Stimulated activated naive B cell treated with anti-CD40 and anti-IgM and Interleukin-4, amounts not matched to agents 10 μg/mL and 1 μg/mL and 100 μg/mL, for 72 hours (primary cell): ENCODE results near the gene BAIAP2.

Source experiments
- ATAC-seq, 2 donors: fragments of 150-1000 bp; cut with Tn5 transposase; replicated peaks; 2 replicates each; pipeline ENCODE4 v1.10.0; 2021; ENCODE audit warnings: moderate library complexity in 1 of 2
- DNase-seq: peaks from one replicate; pipeline ENCODE4 v3.0.0; 2021
- H3K27ac Mint-ChIP-seq: one replicate; pipeline ENCODE4 v1.8.0; 2022; ENCODE audit warnings: mild to moderate bottlenecking, mixed read lengths
- H3K27me3 Mint-ChIP-seq, 2 donors: one replicate each; pipeline ENCODE4 v1.8.0; 2022; ENCODE audit warnings: mixed read lengths in 2 of 2
- H3K36me3 Mint-ChIP-seq, 2 donors: one replicate each; pipeline ENCODE4 v1.8.0; 2022; ENCODE audit warnings: mixed read lengths in 2 of 2, mild to moderate bottlenecking in 1 of 2
- H3K4me1 Mint-ChIP-seq, 2 donors: one replicate each; pipeline ENCODE4 v1.8.0; 2022; ENCODE audit warnings: mixed read lengths in 2 of 2, mild to moderate bottlenecking in 1 of 2
- H3K4me3 Mint-ChIP-seq, 2 donors: one replicate each; pipeline ENCODE4 v1.8.0; 2022; ENCODE audit warnings: mild to moderate bottlenecking in 2 of 2, mixed read lengths in 2 of 2, moderate library complexity in 1 of 2
- H3K9me3 Mint-ChIP-seq, 2 donors: one replicate each; pipeline ENCODE4 v1.8.0; 2022; ENCODE audit warnings: mixed read lengths in 2 of 2, mild to moderate bottlenecking in 1 of 2

Gene BAIAP2

DNA sequence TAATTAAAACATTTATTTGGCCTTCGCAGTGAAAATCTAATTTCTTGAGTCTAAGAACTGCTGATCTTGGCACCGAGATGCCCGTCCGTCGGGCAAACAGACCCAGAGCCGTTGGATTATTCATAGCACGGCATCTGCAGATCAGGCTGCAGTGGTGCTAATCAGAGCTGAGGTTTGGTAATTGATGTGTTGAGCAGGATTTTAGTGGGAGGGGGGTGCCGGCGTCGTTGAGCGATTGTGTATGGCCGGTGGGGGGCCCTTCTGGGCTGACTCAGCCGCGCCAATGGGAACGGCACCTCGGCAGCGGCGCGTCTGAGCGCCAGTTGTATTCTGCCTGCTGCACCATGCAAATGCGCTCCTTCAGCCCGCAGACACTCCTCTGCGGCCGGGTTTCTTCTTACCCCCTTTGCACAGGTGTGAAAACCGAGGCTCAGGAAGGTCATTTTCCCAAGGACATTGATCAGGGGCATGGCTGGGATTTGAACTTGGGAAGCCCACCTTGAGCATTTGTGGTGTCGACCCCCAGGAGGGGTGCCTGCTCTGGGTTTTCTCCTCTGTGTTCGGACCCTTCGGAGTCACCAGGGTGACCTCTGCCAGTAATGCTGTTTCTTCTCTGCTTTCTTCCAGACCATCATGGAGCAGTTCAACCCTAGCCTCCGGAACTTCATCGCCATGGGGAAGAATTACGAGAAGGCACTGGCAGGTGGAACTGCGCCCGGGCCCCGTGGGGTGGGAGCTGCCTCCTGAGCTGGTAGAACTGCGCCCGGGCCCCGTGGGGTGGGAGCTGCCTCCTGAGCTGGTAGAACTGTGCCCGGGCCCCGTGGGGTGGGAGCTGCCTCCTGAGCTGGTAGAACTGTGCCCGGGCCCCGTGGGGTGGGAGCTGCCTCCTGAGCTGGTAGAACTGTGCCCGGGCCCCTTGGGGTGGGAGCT lies 18.4 kb downstream of the BAIAP2 start:
- H3K27ac Mint-ChIP-seq, result no peak overlapping the region
- peaks cover 12 to 21% of the 10 kb centered on the region in 2 donors for H3K4me1 Mint-ChIP-seq
- no peak overlapping the region for H3K4me3 Mint-ChIP-seq
- no peak for ATAC-seq
- H3K27me3 Mint-ChIP-seq, result peaks cover 0 to 4% of the 10 kb centered on the region in 2 donors
- no peaks in the 10 kb centered on the region for H3K36me3 Mint-ChIP-seq
- no peak for DNase-seq
- no peaks in the 10 kb centered on the region for H3K9me3 Mint-ChIP-seq

DNA sequence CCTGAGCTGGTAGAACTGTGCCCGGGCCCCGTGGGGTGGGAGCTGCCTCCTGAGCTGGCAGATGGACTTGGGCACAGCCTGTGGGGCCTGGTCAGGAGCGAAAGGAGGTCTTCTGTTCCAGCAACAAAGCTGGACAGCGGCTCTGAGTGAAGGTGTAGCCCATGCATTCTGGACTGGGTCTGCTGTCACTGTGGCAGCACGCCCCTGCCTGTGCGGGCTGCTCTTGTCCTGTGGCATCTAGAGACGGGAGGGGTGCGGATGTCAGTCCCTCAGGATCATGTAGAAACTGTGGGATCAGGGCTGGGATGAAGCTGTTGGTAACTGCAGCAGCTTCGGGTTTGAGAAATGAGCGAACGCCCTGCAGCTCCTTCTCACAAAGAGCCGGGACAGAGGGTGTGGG lies 19.4 kb downstream of the BAIAP2 start:
- no peak overlapping the region for H3K27ac Mint-ChIP-seq
- no peaks in the 10 kb centered on the region for H3K36me3 Mint-ChIP-seq
- no peaks in the 10 kb centered on the region for H3K27me3 Mint-ChIP-seq
- no peaks in the 10 kb centered on the region for H3K9me3 Mint-ChIP-seq
- H3K4me1 Mint-ChIP-seq, result peaks cover 6 to 12% of the 10 kb centered on the region in 2 donors
- ATAC-seq (no peak), DNase-seq (no peak)
- H3K4me3 Mint-ChIP-seq, result no peak overlapping the region

DNA sequence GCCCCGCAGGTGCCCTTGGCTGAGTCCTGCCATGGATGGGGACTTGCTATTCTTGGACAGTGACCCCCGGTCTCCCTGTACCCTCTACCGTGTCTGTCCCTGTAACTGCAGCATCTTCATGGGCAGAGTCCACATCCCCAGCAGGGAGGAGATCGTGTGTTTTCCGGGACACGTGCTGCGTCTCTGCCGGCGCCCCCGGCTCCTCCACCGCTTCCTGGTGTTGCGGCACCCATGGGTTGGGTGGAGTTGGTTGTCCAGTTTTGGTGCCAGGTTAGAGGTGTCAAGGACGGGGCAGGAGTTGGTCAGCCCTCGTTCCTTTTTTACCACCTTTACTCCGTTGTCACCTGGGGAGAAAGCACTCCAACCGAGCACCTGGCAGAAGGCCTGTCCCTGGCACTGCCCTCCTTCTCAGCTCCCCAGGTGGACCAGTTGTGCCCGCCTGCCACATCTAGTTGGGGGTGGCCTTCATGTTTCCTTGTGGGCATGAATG lies 20.0 kb downstream of the BAIAP2 start:
- Mint-ChIP-seq H3K27ac (no peak overlapping the region), H3K4me3 (no peak overlapping the region), H3K4me1 (peaks cover 3 to 6% of the 10 kb centered on the region in 2 donors), H3K27me3 (no peaks in the 10 kb centered on the region), H3K9me3 (no peaks in the 10 kb centered on the region), H3K36me3 (no peaks in the 10 kb centered on the region)
- ATAC-seq, result no peak
- DNase-seq, result no peak

DNA sequence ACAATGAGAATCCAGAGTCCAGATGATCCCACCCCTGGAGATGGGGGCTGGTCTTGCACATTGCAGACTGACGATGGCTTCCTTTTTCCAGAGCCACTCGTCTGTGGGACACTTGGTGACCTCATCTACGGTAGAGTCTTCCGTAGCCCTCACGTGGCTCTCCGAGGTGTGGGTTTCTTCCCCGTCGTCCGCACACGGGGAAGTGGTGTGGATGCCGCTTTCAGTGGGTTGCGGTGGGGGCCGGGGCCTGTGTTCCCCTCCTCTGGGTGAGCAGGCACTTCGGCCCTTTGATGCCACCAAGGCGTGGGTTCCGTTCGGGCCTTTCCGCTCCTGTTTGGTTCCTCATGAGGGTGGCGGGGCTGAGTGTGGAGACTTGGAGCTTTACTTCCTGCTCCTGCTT lies 21.4 kb downstream of the BAIAP2 start:
- no peak for ATAC-seq
- DNase-seq, result no peak
- H3K36me3 Mint-ChIP-seq, result no peaks in the 10 kb centered on the region
- H3K27me3 Mint-ChIP-seq, result no peaks in the 10 kb centered on the region
- no peaks in the 10 kb centered on the region for H3K9me3 Mint-ChIP-seq
- H3K4me1 Mint-ChIP-seq, result no peaks in the 10 kb centered on the region
- H3K4me3 Mint-ChIP-seq, result no peak overlapping the region
- no peak overlapping the region for H3K27ac Mint-ChIP-seq

DNA sequence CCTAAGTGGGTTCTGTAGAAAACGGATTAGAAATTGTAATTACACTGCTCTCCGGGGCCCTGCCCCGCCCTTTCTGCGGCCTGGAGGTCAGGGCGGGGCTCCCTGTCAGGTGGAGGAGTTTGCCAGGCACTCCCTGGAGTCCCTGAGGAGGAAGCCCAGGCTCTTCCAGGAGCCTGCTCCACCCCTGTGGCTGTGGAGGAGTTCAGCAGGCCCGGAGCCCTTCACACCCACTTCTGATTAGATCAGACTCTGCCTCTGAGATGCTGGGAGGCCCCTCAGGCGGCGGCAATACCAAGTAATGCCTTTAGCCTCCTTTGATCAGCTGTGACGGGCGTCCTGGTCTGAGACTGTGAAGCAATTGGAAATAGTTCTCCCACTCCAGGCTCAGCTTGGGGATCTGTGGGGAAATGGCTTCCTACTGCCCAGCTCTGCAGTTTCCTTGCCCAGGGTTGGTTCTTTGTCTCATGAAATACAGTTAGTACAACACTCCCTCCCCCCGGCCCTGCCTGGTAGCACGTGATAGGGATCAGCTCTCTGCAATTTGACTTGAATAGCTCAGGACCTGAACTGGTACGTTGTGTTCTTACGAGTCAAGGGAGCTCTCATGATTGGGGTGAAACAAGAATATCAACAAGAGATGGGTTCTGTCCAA lies 22.3 kb downstream of the BAIAP2 start:
- Mint-ChIP-seq H3K4me1 (no peaks in the 10 kb centered on the region), H3K27me3 (no peaks in the 10 kb centered on the region), H3K27ac (peak overlapping the region; percentile 9), H3K36me3 (peaks cover 0 to 2% of the 10 kb centered on the region in 2 donors), H3K4me3 (no peak overlapping the region), H3K9me3 (no peaks in the 10 kb centered on the region)
- DNase-seq (no peak), ATAC-seq (no peak)

DNA sequence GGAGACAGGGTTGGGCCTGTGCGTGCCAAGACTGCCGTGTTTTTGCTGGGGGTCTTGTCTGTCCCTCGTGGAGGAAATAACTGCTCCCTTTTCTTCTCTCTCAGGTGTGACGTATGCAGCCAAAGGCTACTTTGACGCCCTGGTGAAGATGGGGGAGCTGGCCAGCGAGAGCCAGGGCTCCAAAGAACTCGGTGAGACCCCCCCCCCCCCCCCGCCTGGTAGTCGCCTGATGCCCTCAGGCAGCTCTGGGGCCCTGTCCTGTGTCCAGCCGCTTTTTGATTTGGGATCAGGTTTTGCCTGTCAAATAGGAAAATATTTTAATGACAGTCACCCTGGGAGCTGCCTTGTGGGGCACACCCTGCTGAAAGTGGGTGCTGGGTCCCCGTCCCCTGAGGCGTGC lies 22.8 kb downstream of the BAIAP2 start:
- no peak for DNase-seq
- ATAC-seq, result no peak
- H3K4me3 Mint-ChIP-seq, result no peak overlapping the region
- H3K27me3 Mint-ChIP-seq, result no peaks in the 10 kb centered on the region
- peaks cover 0 to 2% of the 10 kb centered on the region in 2 donors for H3K36me3 Mint-ChIP-seq
- no peak overlapping the region for H3K27ac Mint-ChIP-seq
- no peaks in the 10 kb centered on the region for H3K4me1 Mint-ChIP-seq
- H3K9me3 Mint-ChIP-seq, result no peaks in the 10 kb centered on the region

DNA sequence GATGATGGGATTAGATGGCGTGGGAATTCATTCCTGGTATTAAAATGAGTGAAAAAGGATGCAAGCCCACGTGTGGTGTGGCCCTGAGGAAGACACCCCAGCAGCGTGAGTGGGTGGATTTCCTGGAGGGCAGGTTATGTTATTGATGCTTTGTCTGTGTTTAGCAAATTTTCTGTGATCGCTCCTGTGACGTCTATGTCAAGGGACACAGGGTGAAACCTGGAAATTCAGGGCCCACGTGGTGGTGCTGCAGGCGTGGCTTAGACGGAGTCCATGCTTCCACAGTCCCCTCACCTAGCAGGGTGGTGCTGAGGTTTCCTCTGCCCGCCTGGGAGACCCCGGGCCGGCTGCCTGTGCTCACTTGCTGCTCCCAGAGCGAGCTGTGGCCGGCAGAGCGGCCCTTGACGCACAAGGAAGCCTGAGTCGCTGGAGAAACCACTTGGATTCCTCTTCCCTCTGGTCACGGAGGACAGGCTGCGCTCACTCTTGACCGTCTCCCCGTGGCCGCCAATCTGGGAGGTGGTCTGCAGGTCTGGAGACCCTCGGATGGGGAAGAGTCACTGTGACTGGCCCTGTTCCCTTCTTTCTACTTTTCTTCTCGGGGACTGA lies 23.4 kb downstream of the BAIAP2 start:
- Mint-ChIP-seq H3K9me3 (no peaks in the 10 kb centered on the region), H3K36me3 (peaks cover 0 to 2% of the 10 kb centered on the region in 2 donors), H3K27ac (no peak overlapping the region), H3K4me1 (no peaks in the 10 kb centered on the region), H3K27me3 (no peaks in the 10 kb centered on the region), H3K4me3 (no peak overlapping the region)
- DNase-seq (no peak), ATAC-seq (no peak)

DNA sequence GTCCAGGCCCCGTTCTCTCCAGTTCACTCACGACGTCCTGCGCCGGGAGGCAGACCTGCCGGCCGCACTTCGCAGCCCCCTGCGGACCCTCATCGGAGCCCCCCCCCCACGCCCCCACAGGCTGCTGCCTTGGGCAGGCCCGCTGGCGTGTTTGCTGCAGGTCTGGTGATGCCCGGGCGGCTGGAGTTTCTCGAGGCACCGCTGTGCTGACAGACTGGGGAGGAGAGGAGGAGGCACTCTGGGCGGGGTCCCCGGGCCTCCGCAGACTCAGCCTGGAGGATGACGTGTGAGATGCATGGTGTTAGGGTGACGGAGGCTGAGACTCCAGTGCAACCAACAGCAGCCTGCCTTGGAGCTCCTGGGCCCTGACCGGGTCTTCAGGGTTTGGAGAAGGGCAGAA lies 24.1 kb downstream of the BAIAP2 start:
- Mint-ChIP-seq H3K36me3 (peaks cover 0 to 2% of the 10 kb centered on the region in 2 donors), H3K4me1 (peaks cover 0 to 4% of the 10 kb centered on the region in 2 donors), H3K4me3 (no peak overlapping the region), H3K27me3 (no peaks in the 10 kb centered on the region), H3K9me3 (no peaks in the 10 kb centered on the region), H3K27ac (peak overlapping the region; percentile 5)
- no peak for DNase-seq
- no peak for ATAC-seq

DNA sequence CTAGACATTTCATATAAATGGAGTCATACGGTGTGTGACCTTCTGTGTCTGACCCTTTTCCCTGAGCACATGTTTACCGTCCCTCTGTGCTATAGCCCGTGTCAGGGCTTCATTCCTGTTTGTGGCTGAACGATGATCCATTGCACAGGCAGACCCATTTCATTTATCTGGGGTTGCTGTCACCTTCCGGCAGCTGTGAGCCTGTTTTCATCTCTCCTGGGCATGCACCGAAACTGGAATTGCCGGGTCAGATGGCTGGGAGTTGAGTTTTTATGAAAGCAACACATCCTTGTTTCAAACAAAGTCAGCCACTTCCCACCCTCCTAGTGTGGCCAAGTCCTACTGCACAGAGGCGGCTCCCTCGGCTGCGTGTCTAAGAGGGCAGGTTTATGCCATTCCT lies 25.5 kb downstream of the BAIAP2 start:
- Mint-ChIP-seq H3K27ac (no peak overlapping the region), H3K36me3 (peaks cover 0 to 3% of the 10 kb centered on the region in 2 donors), H3K4me3 (no peak overlapping the region), H3K9me3 (no peaks in the 10 kb centered on the region), H3K27me3 (no peaks in the 10 kb centered on the region), H3K4me1 (peaks cover 0 to 7% of the 10 kb centered on the region in 2 donors)
- no peak for DNase-seq
- no peak for ATAC-seq

DNA sequence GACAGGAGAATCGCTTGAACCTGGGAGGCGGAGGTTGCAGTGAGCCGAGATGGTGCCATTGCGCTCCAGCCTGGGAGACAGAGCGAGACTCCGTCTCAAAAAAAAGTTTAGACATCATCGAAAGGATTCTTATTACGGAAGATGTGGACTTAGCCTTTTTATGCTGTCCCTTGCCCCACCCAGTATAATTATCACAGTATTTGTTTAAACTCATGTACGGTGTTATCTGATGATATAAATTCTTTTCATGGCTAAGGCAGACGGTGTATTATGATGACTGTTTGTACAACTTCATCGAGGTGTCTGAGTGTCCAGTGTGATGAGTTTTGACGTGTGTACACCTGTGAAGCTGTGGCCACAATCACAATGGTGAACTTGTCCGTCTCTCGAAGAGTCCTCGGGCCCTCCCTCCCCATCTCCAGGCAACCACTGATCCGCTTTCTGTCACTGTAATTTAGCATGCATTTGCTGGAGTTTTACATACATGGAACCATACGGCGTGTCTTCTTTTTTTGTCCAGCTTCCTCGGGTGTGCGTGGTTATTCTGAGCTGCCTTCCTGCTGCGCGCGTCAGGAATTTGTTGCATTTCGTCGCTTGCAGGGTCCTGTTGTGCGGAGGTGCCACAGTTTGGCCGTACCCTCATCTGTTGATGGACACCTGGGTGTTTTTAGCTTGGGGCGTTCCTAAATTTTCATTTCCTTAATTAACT lies 26.2 kb downstream of the BAIAP2 start:
- ATAC-seq (no peak), DNase-seq (no peak)
- Mint-ChIP-seq H3K9me3 (no peaks in the 10 kb centered on the region), H3K27ac (no peak overlapping the region), H3K4me3 (no peak overlapping the region), H3K36me3 (peaks cover 0 to 3% of the 10 kb centered on the region in 2 donors), H3K27me3 (no peaks in the 10 kb centered on the region), H3K4me1 (peaks cover 0 to 7% of the 10 kb centered on the region in 2 donors)

DNA sequence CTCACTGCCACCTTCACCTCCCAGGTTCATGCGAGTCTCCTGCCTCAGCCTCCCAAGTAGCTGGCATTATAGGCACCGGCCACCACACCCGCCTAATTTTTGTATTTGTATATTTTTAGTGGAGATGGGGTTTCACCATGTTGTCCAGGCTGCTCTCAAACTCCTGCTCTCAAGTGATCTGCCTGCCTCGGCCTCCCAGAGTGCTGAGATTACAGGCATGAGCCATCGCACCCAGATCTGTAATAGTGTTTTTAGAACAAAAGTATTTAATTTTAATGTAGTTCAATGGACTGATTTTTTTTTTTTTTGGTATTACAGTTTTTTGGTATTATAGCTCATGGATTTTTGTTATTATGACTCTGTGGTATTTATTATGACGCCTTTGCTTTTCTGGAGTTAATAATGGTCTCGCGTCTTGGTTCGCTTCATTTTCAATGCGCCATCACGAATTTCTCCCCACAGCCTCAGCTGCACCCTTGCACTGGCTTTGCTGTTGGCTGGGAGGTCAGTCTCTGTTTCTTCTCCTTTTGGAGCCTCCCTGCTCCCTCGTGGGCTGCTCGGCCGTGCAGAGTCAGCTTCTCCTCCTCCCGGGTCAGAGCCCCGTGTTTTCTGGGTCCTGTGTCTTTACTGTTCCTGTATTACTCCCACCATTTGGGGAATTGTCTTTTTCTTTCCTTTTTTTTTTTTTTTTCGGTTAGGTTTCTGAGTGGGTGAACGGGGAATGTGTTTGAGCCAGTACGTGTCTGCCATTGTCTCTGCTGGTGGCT lies 27.2 kb downstream of the BAIAP2 start:
- DNase-seq (no peak), ATAC-seq (no peak)
- no peak overlapping the region for H3K4me3 Mint-ChIP-seq
- H3K27ac Mint-ChIP-seq, result no peak overlapping the region
- peaks cover 0 to 3% of the 10 kb centered on the region in 2 donors for H3K36me3 Mint-ChIP-seq
- no peaks in the 10 kb centered on the region for H3K27me3 Mint-ChIP-seq
- no peaks in the 10 kb centered on the region for H3K9me3 Mint-ChIP-seq
- H3K4me1 Mint-ChIP-seq, result peaks cover 0 to 7% of the 10 kb centered on the region in 2 donors

DNA sequence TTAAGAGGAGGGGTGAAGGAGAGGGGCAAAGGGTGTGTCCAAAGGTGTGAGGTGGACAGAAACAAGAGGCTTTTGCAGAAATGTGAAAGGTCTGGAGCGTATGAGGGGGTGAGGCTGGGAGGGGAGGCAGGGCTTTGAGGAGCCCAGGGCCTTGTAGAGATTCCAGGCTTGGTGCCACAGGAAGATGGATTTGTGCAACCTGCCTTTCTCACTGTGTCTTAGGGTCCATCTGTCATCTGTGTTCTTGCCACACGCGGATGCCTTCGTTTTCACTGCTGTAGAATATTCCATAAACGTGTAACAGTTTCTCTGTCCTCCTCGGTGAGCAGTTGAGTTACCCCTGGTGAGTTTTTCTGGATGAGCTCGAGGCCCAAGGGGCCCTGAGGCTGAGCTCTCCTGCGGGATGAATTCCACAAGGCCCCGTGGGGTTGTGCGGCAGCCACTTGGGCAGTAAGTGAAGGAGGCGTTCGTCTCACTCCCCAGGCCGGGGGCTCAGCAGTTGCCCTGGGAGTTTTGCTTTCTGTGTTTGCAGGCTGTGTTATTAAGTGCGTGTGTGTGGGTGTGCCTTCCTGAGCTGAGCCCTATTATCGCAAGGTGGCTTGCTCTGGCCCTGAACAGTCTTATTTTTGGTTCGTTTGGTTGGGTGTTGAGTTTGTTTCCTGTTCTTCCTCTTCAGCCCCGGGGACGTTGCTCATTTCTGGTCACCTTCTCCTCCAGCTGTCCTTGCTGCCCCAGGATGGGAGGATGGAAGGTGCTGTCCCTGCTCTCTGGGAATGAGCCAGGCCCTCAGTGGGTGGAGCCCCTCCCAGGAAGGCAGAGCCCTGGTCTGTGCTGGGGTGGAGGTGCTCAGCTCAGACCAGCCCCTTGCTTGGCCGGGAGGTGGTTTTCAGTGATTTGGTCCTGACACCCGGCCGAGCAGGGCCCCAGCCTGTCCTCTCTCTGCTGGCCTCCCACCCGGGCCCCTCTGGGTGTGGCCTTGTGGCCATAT lies 28.4 kb downstream of the BAIAP2 start:
- ATAC-seq (no peak), DNase-seq (no peak)
- Mint-ChIP-seq H3K9me3 (no peaks in the 10 kb centered on the region), H3K4me1 (peaks cover 0 to 7% of the 10 kb centered on the region in 2 donors), H3K4me3 (no peak overlapping the region), H3K27ac (no peak overlapping the region), H3K27me3 (no peaks in the 10 kb centered on the region), H3K36me3 (peaks cover 0 to 3% of the 10 kb centered on the region in 2 donors)
